SK-MEL-5 (cell line): ENCODE data around the gene PPP1R2C. TPM values are rescaled to one million over a fixed set of nuclear protein-coding genes. Genes with fewer than 3 reads are reported as not detected.

Experiments
- DNase-seq: peaks from one replicate; pipeline ENCODE4 v3.0.0-alpha.2; 2016; ENCODE audit warnings: low read depth, low spot score
- in situ Hi-C: cut with HindIII; loops from 2 replicates; pipeline ENCODE4 v1.10.0; 2016; ENCODE audit warnings: low sequenced_read_pairs, high pct_unique_total_duplicates, low pct_unique_long_range_greater_than_20kb
- polyA plus RNA-seq, 2 experiments: library from polyadenylated mRNA; depleted of rRNA; stranded (reverse); fragments of >200 nt; gene quantifications; 2 replicates each; pipeline ENCODE4 v1.2.3, GENCODE V29; 2015
- total RNA-seq: library from RNA; depleted of rRNA; stranded (reverse); fragments of >200 nt; shearing (Covaris generic); gene quantifications from 2 replicates; pipeline ENCODE4 v1.2.3, GENCODE V29; 2014; rRNA removed

Gene PPP1R2C
- total RNA-seq: not detected in 2 replicates
- polyA plus RNA-seq (2015; cell fraction: cytosol; rRNA removed): not detected in 2 replicates
- polyA plus RNA-seq (2015; cell fraction: nucleus; rRNA removed): not detected in 2 replicates

GRCh38 chrX:42778096-42778495 is at the start of gene PPP1R2C:
Gene PPP1R2C, minus strand, starts transcription at chrX:42778163. Its CDS starts 84 bp downstream, at chrX:42778079.
- in situ Hi-C loops: no loop called here
- DNase-seq: no peak

- no peak for DNase-seq
- in situ Hi-C loops: no loop called here
These were observed 47.2 kb upstream of the PPP1R2C start for GRCh38 chrX:42825201-42825600.

- in situ Hi-C loops: no loop called here
- DNase-seq: no peak
These were observed 46.6 kb upstream of the PPP1R2C start for GRCh38 chrX:42824541-42824940.

- no peak for DNase-seq
- in situ Hi-C loops: no loop called here
These were observed 45.5 kb upstream of the PPP1R2C start for GRCh38 chrX:42823443-42823842.

- in situ Hi-C loops: no loop called here
- DNase-seq: no peak
These were observed 44.0 kb upstream of the PPP1R2C start for GRCh38 chrX:42821803-42822443.

- DNase-seq: no peak
These were observed 40.4 kb upstream of the PPP1R2C start for GRCh38 chrX:42818151-42818921.

GRCh38 chrX:42809569-42809968 is 31.6 kb upstream of the PPP1R2C start:
- no peak for DNase-seq
- in situ Hi-C loops: no loop called here

More at GRCh38 chrX:42818151-42818921, 40.4 kb upstream of the PPP1R2C start:
- in situ Hi-C loops: no loop called here

- no peak for DNase-seq
- in situ Hi-C loops: no loop called here
These were observed 29.4 kb upstream of the PPP1R2C start for GRCh38 chrX:42807393-42807792.

- in situ Hi-C loops: no loop called here
- no peak for DNase-seq
These were observed 26.6 kb upstream of the PPP1R2C start for GRCh38 chrX:42804524-42804923.

- in situ Hi-C loops: no loop called here
- DNase-seq: no peak
These were observed 25.4 kb upstream of the PPP1R2C start for GRCh38 chrX:42803320-42803719.

- in situ Hi-C loops: no loop called here
- no peak for DNase-seq
These were observed 19.8 kb upstream of the PPP1R2C start for GRCh38 chrX:42797651-42798269.

- in situ Hi-C loops: no loop called here
- DNase-seq: no peak
These were observed 5.5 kb upstream of the PPP1R2C start for GRCh38 chrX:42783451-42783850.

- DNase-seq: no peak
- in situ Hi-C loops: no loop called here
These were observed 1.8 kb downstream of the PPP1R2C start for GRCh38 chrX:42776195-42776594.

GRCh38 chrX:42772874-42773273 is 5.1 kb downstream of the PPP1R2C start:
- no peak for DNase-seq
- in situ Hi-C loops: no loop called here

- in situ Hi-C loops: no loop called here
- DNase-seq: no peak
These were observed 6.2 kb downstream of the PPP1R2C start for GRCh38 chrX:42771506-42772335.

GRCh38 chrX:42770566-42770965 is 7.4 kb downstream of the PPP1R2C start:
- in situ Hi-C loops: no loop called here
- DNase-seq: no peak

GRCh38 chrX:42759881-42760280 is 18.1 kb downstream of the PPP1R2C start:
- no peak for DNase-seq
- in situ Hi-C loops: no loop called here

- DNase-seq: no peak
- in situ Hi-C loops: no loop called here
These were observed 22.1 kb downstream of the PPP1R2C start for GRCh38 chrX:42755815-42756214.
